T47D (cell line): ENCODE data around the gene MAP1LC3B2.
A peak's percentile ranks its signal among the peaks of the same experiment; 100 is the strongest.

Experiments used
- DNase-seq, 2 experiments: peaks; one replicate each; pipeline versions ENCODE4 v3.0.0 to v3.0.0-alpha.2; 2011 to 2012; ENCODE audit warnings: low read depth in 1 of 2, low spot score in 1 of 2
- JUND ChIP-seq: IDR thresholded peaks from 2 replicates; pipeline ENCODE4 v1.6.1; 2012; ENCODE audit warnings: low read depth
- in situ Hi-C: cut with HindIII; loops from 2 replicates; pipeline ENCODE4 v1.10.0; 2016; ENCODE audit warnings: low sequenced_read_pairs, low pct_unique_long_range_greater_than_20kb

The MAP1LC3B2 gene

GRCh38 chr12:116594325-116595038 lies 35.3 kb downstream of the MAP1LC3B2 start:
- DNase-seq: no peak
- TF ChIP-seq JUND: no peak
- in situ Hi-C loops: no loop called here

GRCh38 chr12:116595186-116595585 lies 36.0 kb downstream of the MAP1LC3B2 start:
- TF ChIP-seq JUND: no peak
- in situ Hi-C loops: no loop called here
- DNase-seq: no peak

- no peak for TF ChIP-seq JUND
- no peak for DNase-seq
- in situ Hi-C loops: no loop called here
Observed at GRCh38 chr12:116595672-116596071, 36.5 kb downstream of the MAP1LC3B2 start.

GRCh38 chr12:116597886-116598285 lies 38.7 kb downstream of the MAP1LC3B2 start:
- in situ Hi-C loops: no loop called here
- TF ChIP-seq JUND: no peak
- no peak for DNase-seq

- TF ChIP-seq JUND: no peak
- no peak for DNase-seq
Observed at GRCh38 chr12:116598311-116599284, 39.4 kb downstream of the MAP1LC3B2 start.

GRCh38 chr12:116599285-116600136 lies 40.3 kb downstream of the MAP1LC3B2 start:
- TF ChIP-seq JUND: no peak
- peak; percentile 77 to 91 for DNase-seq
- in situ Hi-C loops: no loop called here

More at GRCh38 chr12:116598311-116599284, 39.4 kb downstream of the MAP1LC3B2 start:
- in situ Hi-C loops: no loop called here

GRCh38 chr12:116600959-116601918 lies 42.1 kb downstream of the MAP1LC3B2 start:
- TF ChIP-seq JUND: no peak
- no peak for DNase-seq
- in situ Hi-C loops: no loop called here

- in situ Hi-C loops: no loop called here
- TF ChIP-seq JUND: no peak
- peak in 1 of 2 experiments; percentile 34 for DNase-seq
Observed at GRCh38 chr12:116601933-116602810, 43.0 kb downstream of the MAP1LC3B2 start.

GRCh38 chr12:116603546-116604177 lies 44.5 kb downstream of the MAP1LC3B2 start:
- no peak for TF ChIP-seq JUND
- in situ Hi-C loops: no loop called here
- no peak for DNase-seq

- DNase-seq: no peak
Observed at GRCh38 chr12:116604178-116604895, 45.2 kb downstream of the MAP1LC3B2 start.

More at GRCh38 chr12:116604178-116604895, 45.2 kb downstream of the MAP1LC3B2 start:
- in situ Hi-C loops: no loop called here
- no peak for TF ChIP-seq JUND
